HG02798 (cell line): Measurements from ENCODE around the gene TMEM132C.

Experiments used
- ATAC-seq: cut with Tn5 transposase; IDR thresholded peaks from one replicate; pipeline ENCODE4 v1.9.1; 2021; ENCODE audit warnings: mild to moderate bottlenecking; ENCODE audit not compliant: unreplicated experiment, poor library complexity

TMEM132C gene

DNA sequence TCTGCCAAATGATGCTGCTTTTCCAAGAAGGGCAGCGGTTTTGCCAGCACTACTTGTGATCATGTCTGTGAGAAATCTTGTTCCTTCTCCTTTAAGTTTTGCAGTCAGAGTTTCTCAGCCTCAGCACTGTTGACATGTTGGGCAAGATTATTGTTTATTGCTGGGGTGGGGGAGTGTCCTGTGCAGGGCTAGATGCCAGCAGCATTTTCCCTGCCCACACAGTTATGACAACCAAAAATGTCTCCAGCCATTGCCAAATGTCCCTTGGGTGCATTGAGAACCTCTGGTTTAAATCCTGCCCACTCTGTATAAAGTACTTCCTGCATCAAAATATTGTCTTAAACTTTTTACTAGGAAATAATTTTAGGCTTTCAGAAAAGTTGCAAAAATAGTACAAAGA lies 20.0 kb downstream of the TMEM132C start:
- no peak for ATAC-seq

DNA sequence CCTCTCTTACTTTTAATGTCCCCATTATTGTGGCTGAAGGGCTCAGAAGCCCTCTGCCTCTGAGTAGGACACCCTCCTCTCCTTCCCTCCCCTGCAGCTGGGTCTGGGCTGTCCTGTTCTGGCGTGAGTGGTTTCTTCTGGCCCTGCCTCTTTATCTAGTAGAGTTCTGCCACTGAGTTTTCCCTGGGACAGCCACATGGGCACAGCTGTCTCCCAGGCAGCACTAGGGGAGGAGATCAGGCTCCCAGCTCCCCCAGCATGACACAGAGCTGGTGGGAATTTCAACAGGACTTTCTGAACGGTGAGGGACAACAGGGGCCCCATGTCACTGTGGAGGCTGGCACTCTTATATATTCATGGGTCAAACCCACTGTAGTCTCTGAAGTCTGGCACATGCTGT lies 21.4 kb downstream of the TMEM132C start:
- ATAC-seq, result no peak

GRCh38 chr12:128288896-128289295 lies 21.9 kb downstream of the TMEM132C start:
- no peak for ATAC-seq

DNA sequence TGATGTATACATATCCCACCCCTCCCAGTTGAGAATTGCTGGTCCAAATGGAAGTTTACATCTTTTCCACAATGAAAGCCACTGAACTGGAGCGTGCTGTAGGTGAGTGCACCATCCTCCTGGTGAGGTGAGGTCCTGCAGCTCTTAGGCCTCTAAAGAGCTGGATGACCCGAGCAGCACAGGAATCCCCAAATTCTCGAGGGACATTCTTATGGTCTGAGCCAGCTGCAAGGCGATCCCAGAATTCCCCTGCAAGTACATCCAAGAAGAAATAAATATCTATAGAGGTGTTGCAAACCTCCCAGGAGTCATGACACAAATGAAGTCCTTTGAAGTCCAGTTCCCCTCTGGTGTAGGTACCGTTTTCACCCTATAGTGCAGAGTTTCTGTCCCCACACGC lies 24.0 kb downstream of the TMEM132C start:
- ATAC-seq, result no peak

- ATAC-seq, result no peak
Observed at GRCh38 chr12:128298091-128298748, 31.2 kb downstream of the TMEM132C start.

- no peak for ATAC-seq
Observed at GRCh38 chr12:128305336-128305892, 38.4 kb downstream of the TMEM132C start.

DNA sequence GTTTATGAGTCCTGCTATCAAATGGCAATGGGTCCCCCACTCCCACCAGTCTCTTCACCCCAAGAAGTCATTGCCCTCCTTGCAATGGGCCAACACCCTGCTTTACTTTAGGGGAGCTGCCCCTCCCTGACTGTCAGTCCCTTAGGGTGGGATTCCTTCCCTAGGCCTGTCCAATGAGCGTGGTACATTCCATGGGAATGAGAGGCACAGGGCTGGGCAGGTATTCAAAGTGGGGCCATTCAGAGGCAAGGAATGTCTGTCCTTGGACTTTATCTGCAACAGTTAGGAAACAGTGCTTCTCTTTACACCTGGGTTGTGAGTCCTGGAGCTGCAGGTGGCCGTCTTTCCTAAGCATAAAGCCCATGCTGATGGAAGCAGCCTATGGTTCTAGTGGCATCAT lies 40.8 kb downstream of the TMEM132C start:
- ATAC-seq, result no peak

GRCh38 chr12:128312661-128313060 lies 45.7 kb downstream of the TMEM132C start:
- ATAC-seq, result no peak

DNA sequence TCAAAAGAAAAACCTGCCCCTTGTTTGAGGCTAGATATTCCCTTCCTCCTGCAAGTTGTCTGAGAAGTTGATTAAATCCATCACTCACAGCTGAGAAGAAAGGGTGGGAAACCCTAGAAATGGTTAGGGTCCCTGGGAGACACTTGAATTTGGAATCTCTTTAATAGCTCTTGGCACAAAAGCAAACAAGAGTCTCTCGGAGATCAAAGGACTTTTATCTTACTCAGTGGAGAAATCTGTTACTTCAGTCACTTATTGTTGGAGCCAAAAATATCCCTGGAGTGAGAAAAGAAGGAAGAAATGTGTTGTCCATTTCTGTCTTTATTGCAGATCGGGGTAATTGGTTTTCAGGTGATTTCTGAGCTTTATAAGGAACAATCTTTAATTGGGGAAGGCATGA lies 47.0 kb downstream of the TMEM132C start:
- ATAC-seq, result no peak

- no peak for ATAC-seq
Observed at GRCh38 chr12:128314611-128315010, 47.6 kb downstream of the TMEM132C start.

DNA sequence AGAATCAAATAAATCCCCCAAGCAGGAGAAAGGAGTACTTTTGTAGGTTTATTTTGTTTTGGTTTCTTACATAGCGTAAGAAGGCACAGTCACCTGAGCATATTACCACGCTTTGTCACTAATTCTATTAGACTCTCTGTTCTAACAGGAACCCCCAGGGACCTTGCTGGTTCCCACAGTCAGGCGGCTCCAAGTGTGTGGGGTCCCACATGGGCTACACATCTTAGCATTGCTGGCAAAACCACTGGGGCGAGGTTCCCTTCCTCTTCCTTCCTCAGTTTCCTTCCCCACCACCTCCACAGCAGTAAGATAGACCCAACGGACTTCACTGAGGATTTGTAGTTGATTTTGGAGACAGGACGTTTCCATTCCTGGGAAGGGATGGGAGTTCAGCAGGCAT lies 49.1 kb downstream of the TMEM132C start:
- no peak for ATAC-seq

- no peak for ATAC-seq
Observed at GRCh38 chr12:128316973-128317526, 50.1 kb downstream of the TMEM132C start.

- ATAC-seq, result no peak
Observed at GRCh38 chr12:128318341-128318740, 51.4 kb downstream of the TMEM132C start.

- no peak for ATAC-seq
Observed at GRCh38 chr12:128318946-128319345, 52.0 kb downstream of the TMEM132C start.

GRCh38 chr12:128322341-128322740 lies 55.4 kb downstream of the TMEM132C start:
- ATAC-seq, result no peak

GRCh38 chr12:128323145-128323920 lies 56.4 kb downstream of the TMEM132C start:
- no peak for ATAC-seq

DNA sequence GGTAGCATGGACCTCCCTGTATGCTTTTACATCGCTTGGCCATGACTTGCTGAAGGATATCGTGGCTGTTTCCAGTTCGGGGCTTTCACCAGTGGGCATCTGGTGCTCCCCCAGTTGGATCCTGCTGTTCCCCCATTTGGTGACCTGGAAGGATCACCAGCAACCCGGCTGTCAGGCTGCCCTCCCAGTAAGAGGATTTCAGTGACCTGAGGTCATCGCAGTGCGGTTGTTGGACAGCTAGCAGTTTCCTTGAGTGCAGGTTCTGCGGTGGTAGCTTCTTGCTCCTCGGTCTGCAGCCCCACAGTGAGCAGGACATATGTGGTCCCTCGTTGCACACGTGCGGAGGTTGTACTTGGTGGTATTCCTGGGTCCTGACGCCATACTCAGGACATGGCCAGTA lies 58.7 kb downstream of the TMEM132C start:
- no peak for ATAC-seq

DNA sequence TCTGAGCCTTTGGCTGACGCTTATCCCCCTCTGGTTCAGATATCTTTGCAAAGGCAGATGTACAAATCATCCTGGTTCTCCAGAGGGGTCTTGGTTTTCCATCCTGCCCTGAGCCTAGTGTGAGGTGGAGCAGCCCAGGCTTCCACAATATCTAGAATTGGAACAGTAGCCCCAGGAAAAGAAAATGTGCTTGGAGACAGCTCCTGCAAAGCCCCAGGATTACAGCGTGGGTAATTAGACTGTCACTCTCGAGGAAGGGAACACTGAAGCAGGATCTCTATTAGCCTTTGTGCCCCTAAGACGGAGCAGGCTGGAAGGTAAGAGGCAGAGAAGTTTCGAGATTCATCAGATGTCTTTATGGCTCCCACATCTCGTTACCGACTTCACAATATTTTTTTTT lies 59.4 kb downstream of the TMEM132C start:
- ATAC-seq, result no peak

DNA sequence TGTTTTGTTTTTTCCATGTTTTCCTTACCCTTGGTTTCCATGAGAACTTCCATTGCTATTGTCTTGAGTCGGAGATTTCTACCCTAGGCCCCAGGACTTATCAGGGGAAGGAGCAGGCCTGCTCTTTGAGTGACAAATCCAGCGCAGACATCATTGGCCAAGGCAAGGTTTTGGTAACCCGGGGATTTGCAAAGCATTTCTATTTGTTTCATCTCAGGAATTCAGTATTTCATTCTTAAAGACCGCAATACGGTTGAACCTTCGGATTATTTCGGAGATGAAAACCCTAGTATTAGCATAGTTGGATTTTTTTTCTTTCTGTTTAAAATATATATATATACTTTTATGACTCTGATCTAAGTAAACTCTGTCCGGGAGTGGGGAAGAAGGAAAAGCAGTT lies 62.0 kb downstream of the TMEM132C start:
- no peak for ATAC-seq

DNA sequence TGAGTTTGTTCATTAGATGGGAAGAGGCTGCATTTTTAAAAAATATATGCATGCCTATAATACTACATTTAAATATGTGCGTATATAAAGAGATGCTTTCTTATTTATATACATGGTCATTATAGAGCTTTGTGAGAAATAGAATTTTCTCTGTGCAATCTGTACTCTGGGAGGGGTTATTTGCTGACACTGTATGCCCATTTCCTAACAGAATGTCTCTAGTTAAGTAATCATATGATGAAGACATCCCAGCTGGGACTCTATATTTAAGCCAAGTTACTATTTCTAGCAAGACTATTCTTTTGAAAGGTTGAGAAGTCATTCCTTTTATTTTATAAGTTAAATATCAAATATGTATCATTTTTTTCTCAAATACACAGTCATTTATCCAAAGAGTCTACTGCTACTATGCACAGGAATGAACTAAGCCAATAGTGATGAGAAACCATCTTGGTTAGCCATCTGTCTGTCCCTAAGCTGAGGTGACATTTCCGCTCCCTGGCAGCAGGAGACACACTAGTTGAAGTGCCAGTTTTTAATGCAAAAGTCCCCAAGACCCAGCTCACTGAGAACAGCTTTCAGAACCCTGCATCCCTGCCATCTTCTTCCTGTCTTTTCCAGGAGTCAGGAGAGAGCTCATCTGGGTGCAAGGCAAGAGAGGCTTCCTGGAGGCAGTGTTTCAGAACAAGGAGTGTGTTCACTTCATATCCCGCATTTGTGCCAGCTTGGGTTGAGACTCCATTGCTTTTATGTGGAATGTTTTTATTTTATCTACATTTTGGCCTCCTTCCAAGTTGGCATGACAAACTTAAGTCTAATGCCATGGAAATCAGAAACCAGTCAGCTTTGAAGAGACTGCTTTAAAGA lies 69.5 kb downstream of the TMEM132C start:
- no peak for ATAC-seq

GRCh38 chr12:128337071-128337345 lies 70.0 kb downstream of the TMEM132C start:
- no peak for ATAC-seq
